ENCODE results near the gene IL17RD.
A peak's percentile ranks its signal among the peaks of the same experiment; 100 is the strongest.
"Not testable (repeated sequence)": the region's sequence is repeated elsewhere in the genome, so short reads cannot be mapped to it uniquely, and the experiment has no call there.

Gene IL17RD

GRCh38 chr3:57087361-57088092 lies 77.6 kb downstream of the IL17RD start:
- no peak overlapping the region for H3K27ac Mint-ChIP-seq
- H3K4me1 Mint-ChIP-seq (ENCODE audit: low read depth): no peaks in the 10 kb centered on the region
- no peak overlapping the region for H3K4me3 Mint-ChIP-seq
- DNase-seq (ENCODE audit: low spot score): no peak
- peaks cover 26% of the 10 kb centered on the region for H3K27me3 Mint-ChIP-seq (ENCODE audit: low read depth)
- no peaks in the 10 kb centered on the region for H3K9me3 Mint-ChIP-seq
- no peaks in the 10 kb centered on the region for H3K36me3 Mint-ChIP-seq (ENCODE audit: low read depth)

GRCh38 chr3:57086201-57086600 lies 79.0 kb downstream of the IL17RD start:
- Mint-ChIP-seq H3K27ac (no peak overlapping the region), H3K4me3 (no peak overlapping the region), H3K9me3 (no peaks in the 10 kb centered on the region), H3K4me1 (ENCODE audit: low read depth) (no peaks in the 10 kb centered on the region), H3K27me3 (ENCODE audit: low read depth) (peaks cover 32% of the 10 kb centered on the region), H3K36me3 (ENCODE audit: low read depth) (no peaks in the 10 kb centered on the region)
- DNase-seq (ENCODE audit: low spot score): no peak

GRCh38 chr3:57085211-57085610 lies 79.9 kb downstream of the IL17RD start:
- Mint-ChIP-seq H3K27me3 (ENCODE audit: low read depth) (peaks cover 36% of the 10 kb centered on the region), H3K36me3 (ENCODE audit: low read depth) (no peaks in the 10 kb centered on the region), H3K4me3 (no peak overlapping the region), H3K4me1 (ENCODE audit: low read depth) (no peaks in the 10 kb centered on the region), H3K9me3 (no peaks in the 10 kb centered on the region), H3K27ac (no peak overlapping the region)
- no peak for DNase-seq (ENCODE audit: low spot score)

DNA sequence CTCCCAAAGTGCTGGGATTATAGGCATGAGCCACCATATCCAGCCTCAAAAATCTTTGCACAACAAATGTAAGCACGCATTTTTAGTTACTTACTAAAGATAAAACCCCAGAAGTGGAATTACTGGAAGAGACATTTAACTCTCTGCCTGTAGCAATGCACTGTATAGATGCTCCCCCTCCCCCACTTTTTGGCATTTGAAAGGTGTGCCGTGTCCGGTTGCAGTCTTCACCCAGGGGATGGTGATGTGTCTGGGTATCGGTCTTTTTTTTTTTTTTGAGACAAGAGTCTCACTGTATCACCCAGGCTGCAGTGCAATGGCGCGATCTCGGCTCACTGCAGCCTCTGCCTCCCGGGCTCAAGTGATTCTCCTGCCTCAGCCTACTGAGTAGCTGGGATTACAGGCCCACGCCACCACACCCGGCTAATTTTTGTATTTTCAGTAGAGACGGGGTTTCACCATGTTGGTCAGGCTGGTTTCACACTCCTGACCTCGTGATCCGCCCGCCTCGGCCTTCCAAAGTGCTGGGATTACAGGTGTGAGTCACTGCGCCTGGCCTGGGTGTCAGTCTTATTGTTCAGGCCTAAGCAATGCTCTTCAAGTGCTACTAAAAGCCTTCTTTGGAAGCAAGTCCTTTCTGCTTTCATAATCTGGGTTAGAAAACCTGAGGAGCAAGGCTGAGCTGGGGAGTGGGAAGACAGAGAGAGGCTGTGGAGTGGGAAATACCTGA lies 81.7 kb downstream of the IL17RD start:
- DNase-seq (ENCODE audit: low spot score); H3K4me3 Mint-ChIP-seq; H3K4me1 Mint-ChIP-seq (ENCODE audit: low read depth); H3K9me3 Mint-ChIP-seq; H3K27ac Mint-ChIP-seq; H3K36me3 Mint-ChIP-seq (ENCODE audit: low read depth): not testable (repeated sequence)
- H3K27me3 Mint-ChIP-seq (ENCODE audit: low read depth): peaks cover 35% of the 10 kb centered on the region

GRCh38 chr3:57082481-57082880 lies 82.7 kb downstream of the IL17RD start:
- Mint-ChIP-seq H3K4me3 (no peak overlapping the region), H3K27ac (no peak overlapping the region), H3K4me1 (ENCODE audit: low read depth) (peaks cover 7% of the 10 kb centered on the region), H3K9me3 (no peaks in the 10 kb centered on the region), H3K36me3 (ENCODE audit: low read depth) (no peaks in the 10 kb centered on the region), H3K27me3 (ENCODE audit: low read depth) (peaks cover 43% of the 10 kb centered on the region)
- no peak for DNase-seq (ENCODE audit: low spot score)

DNA sequence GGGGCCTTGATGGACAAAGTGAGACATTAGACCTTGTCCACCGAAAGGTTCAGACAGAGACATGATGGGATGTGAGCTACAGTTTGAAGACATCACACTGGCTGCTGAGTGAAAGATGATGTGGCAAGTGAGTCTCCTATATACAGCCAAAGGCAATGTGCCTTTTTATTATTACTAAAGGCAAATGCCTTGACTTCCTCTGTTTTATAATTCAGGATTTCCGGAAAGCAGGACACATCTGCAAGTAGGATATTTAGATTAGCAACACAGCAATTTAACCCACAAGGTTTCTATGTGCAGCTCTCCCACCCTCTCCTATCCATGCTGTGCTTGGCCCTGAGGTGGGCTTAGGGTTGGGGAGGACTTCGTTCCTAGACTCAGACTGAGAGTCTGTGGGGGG lies 84.0 kb downstream of the IL17RD start:
- no peaks in the 10 kb centered on the region for H3K9me3 Mint-ChIP-seq
- no peak overlapping the region for H3K4me3 Mint-ChIP-seq
- no peaks in the 10 kb centered on the region for H3K36me3 Mint-ChIP-seq (ENCODE audit: low read depth)
- peaks cover 54% of the 10 kb centered on the region for H3K27me3 Mint-ChIP-seq (ENCODE audit: low read depth)
- no peak overlapping the region for H3K27ac Mint-ChIP-seq
- H3K4me1 Mint-ChIP-seq (ENCODE audit: low read depth): peaks cover 7% of the 10 kb centered on the region
- DNase-seq (ENCODE audit: low spot score): no peak

DNA sequence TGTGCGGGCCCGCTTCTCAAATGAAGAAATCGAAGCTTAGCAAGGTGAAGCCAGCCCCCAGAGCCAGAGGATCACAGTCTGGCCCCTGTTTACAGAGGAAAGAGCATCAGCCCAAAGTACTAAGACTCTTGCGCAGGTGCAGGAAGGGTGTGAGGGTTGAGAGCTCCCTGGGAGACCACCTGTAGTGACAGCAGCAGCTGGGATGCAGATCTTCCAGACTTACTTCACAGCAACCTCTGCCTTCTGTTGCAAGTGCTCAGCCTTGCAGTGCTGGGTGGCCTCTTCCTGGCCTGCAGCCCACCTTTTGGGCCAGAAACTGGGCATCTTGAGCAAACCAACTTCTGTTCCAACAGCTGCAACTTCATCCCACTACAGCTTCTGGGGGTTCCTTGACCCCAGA lies 85.0 kb downstream of the IL17RD start:
- no peak overlapping the region for H3K27ac Mint-ChIP-seq
- no peaks in the 10 kb centered on the region for H3K9me3 Mint-ChIP-seq
- no peaks in the 10 kb centered on the region for H3K36me3 Mint-ChIP-seq (ENCODE audit: low read depth)
- peak overlapping the region; percentile 65 for H3K4me3 Mint-ChIP-seq
- peaks cover 61% of the 10 kb centered on the region for H3K27me3 Mint-ChIP-seq (ENCODE audit: low read depth)
- peaks cover 7% of the 10 kb centered on the region for H3K4me1 Mint-ChIP-seq (ENCODE audit: low read depth)
- no peak for DNase-seq (ENCODE audit: low spot score)

- Mint-ChIP-seq H3K27ac (no peak overlapping the region), H3K4me1 (ENCODE audit: low read depth) (peaks cover 7% of the 10 kb centered on the region), H3K4me3 (peak overlapping the region; percentile 65), H3K27me3 (ENCODE audit: low read depth) (peaks cover 63% of the 10 kb centered on the region), H3K36me3 (ENCODE audit: low read depth) (no peaks in the 10 kb centered on the region), H3K9me3 (no peaks in the 10 kb centered on the region)
- no peak for DNase-seq (ENCODE audit: low spot score)
These were observed 85.7 kb downstream of the IL17RD start for GRCh38 chr3:57079474-57079831.

GRCh38 chr3:57078635-57079473 lies 86.3 kb downstream of the IL17RD start:
- no peaks in the 10 kb centered on the region for H3K36me3 Mint-ChIP-seq (ENCODE audit: low read depth)
- peaks cover 7% of the 10 kb centered on the region for H3K4me1 Mint-ChIP-seq (ENCODE audit: low read depth)
- H3K9me3 Mint-ChIP-seq: no peaks in the 10 kb centered on the region
- peaks cover 67% of the 10 kb centered on the region for H3K27me3 Mint-ChIP-seq (ENCODE audit: low read depth)
- peak overlapping the region; percentile 65 for H3K4me3 Mint-ChIP-seq
- DNase-seq (ENCODE audit: low spot score): no peak
- no peak overlapping the region for H3K27ac Mint-ChIP-seq

- H3K36me3 Mint-ChIP-seq (ENCODE audit: low read depth): no peaks in the 10 kb centered on the region
- H3K4me3 Mint-ChIP-seq: peak overlapping the region; percentile 65
- H3K4me1 Mint-ChIP-seq (ENCODE audit: low read depth): peaks cover 7% of the 10 kb centered on the region
- H3K9me3 Mint-ChIP-seq: no peaks in the 10 kb centered on the region
- DNase-seq (ENCODE audit: low spot score): peak; percentile 10
- H3K27ac Mint-ChIP-seq: no peak overlapping the region
- H3K27me3 Mint-ChIP-seq (ENCODE audit: low read depth): peaks cover 66% of the 10 kb centered on the region
These were observed 86.9 kb downstream of the IL17RD start for GRCh38 chr3:57078344-57078634.

- peaks cover 64% of the 10 kb centered on the region for H3K27me3 Mint-ChIP-seq (ENCODE audit: low read depth)
- no peak for DNase-seq (ENCODE audit: low spot score)
These were observed 87.4 kb downstream of the IL17RD start for GRCh38 chr3:57077630-57078343.

GRCh38 chr3:57076422-57076951 lies 88.7 kb downstream of the IL17RD start:
- no peaks in the 10 kb centered on the region for H3K9me3 Mint-ChIP-seq
- no peak for DNase-seq (ENCODE audit: low spot score)
- H3K36me3 Mint-ChIP-seq (ENCODE audit: low read depth): no peaks in the 10 kb centered on the region
- H3K4me3 Mint-ChIP-seq: no peak overlapping the region
- H3K27ac Mint-ChIP-seq: no peak overlapping the region
- peaks cover 64% of the 10 kb centered on the region for H3K27me3 Mint-ChIP-seq (ENCODE audit: low read depth)
- peaks cover 7% of the 10 kb centered on the region for H3K4me1 Mint-ChIP-seq (ENCODE audit: low read depth)

More at GRCh38 chr3:57077630-57078343, 87.4 kb downstream of the IL17RD start:
- H3K4me1 Mint-ChIP-seq (ENCODE audit: low read depth): peaks cover 7% of the 10 kb centered on the region
- no peaks in the 10 kb centered on the region for H3K9me3 Mint-ChIP-seq
- H3K4me3 Mint-ChIP-seq: peak overlapping the region; percentile 65
- no peaks in the 10 kb centered on the region for H3K36me3 Mint-ChIP-seq (ENCODE audit: low read depth)
- no peak overlapping the region for H3K27ac Mint-ChIP-seq

GRCh38 chr3:57074135-57074534 lies 91.0 kb downstream of the IL17RD start:
- H3K9me3 Mint-ChIP-seq: no peaks in the 10 kb centered on the region
- no peaks in the 10 kb centered on the region for H3K36me3 Mint-ChIP-seq (ENCODE audit: low read depth)
- DNase-seq (ENCODE audit: low spot score): no peak
- peaks cover 7% of the 10 kb centered on the region for H3K4me1 Mint-ChIP-seq (ENCODE audit: low read depth)
- H3K27ac Mint-ChIP-seq: no peak overlapping the region
- peaks cover 52% of the 10 kb centered on the region for H3K27me3 Mint-ChIP-seq (ENCODE audit: low read depth)
- H3K4me3 Mint-ChIP-seq: no peak overlapping the region

All from T-helper 2 cell treated with Interferon-gamma antibody and Interleukin-4, amounts not matched to agents 5 μg/mL and 100 μg/mL, for 36 hours (primary cell).